Retina (tissue), 1 donor: Measurements from ENCODE around the gene EYS.

Experiments
- DNase-seq: peaks from one replicate; pipeline ENCODE4 v3.0.0-alpha.2; 2016

Gene EYS

GRCh38 chr6:65707126-65707826 is at the start of gene EYS:
TSS of gene EYS (minus strand) at chr6:65707226. CDS start at chr6:65495410, 211,816 bp downstream.
- DNase-seq, result peak; percentile 36

- DNase-seq, result no peak
Observed at GRCh38 chr6:65746302-65746701, 39.3 kb upstream of the EYS start.

GRCh38 chr6:65745614-65746013 is 38.6 kb upstream of the EYS start:
- DNase-seq, result no peak

GRCh38 chr6:65728879-65729479 is 22.0 kb upstream of the EYS start:
- no peak for DNase-seq

GRCh38 chr6:65719101-65719500 is 12.1 kb upstream of the EYS start:
- DNase-seq, result no peak

GRCh38 chr6:65711531-65711930 is 4.5 kb upstream of the EYS start:
- no peak for DNase-seq

GRCh38 chr6:65709099-65709830 is 2.2 kb upstream of the EYS start:
- DNase-seq, result no peak

- no peak for DNase-seq
Observed at GRCh38 chr6:65708162-65708561, 1.1 kb upstream of the EYS start.

GRCh38 chr6:65706436-65706835 is 590 bp downstream of the EYS start:
- DNase-seq, result no peak

- DNase-seq, result no peak
Observed at GRCh38 chr6:65701325-65701724, 5.7 kb downstream of the EYS start.

- DNase-seq, result no peak
Observed at GRCh38 chr6:65700561-65700960, 6.5 kb downstream of the EYS start.

GRCh38 chr6:65692109-65692508 is 14.9 kb downstream of the EYS start:
- DNase-seq, result no peak

- DNase-seq, result no peak
Observed at GRCh38 chr6:65680232-65680631, 26.8 kb downstream of the EYS start.

GRCh38 chr6:65671922-65672321 is 35.1 kb downstream of the EYS start:
- DNase-seq, result peak; percentile 8

GRCh38 chr6:65667916-65668656 is 38.9 kb downstream of the EYS start:
- DNase-seq, result no peak

GRCh38 chr6:65650086-65650485 is 56.9 kb downstream of the EYS start:
- no peak for DNase-seq

GRCh38 chr6:65649392-65649791 is 57.6 kb downstream of the EYS start:
- no peak for DNase-seq

- no peak for DNase-seq
Observed at GRCh38 chr6:65646544-65646943, 60.5 kb downstream of the EYS start.

GRCh38 chr6:65642776-65643175 is 64.2 kb downstream of the EYS start:
- DNase-seq, result no peak

- DNase-seq, result peak; percentile 5
Observed at GRCh38 chr6:65638047-65638831, 68.8 kb downstream of the EYS start.

- DNase-seq, result no peak
Observed at GRCh38 chr6:65637289-65638046, 69.6 kb downstream of the EYS start.

GRCh38 chr6:65633501-65633900 is 73.5 kb downstream of the EYS start:
- no peak for DNase-seq
